Mesothelial cell of epicardium (in vitro differentiated cells): ENCODE measurements around the gene ZNF33B. TPM values are rescaled to one million over a fixed set of nuclear protein-coding genes. Genes with fewer than 3 reads are reported as not detected.
A peak's percentile ranks its signal among the peaks of the same experiment; 100 is the strongest.
"Not testable (repeated sequence)": the region's sequence is repeated elsewhere in the genome, so short reads cannot be mapped to it uniquely, and the experiment has no call there.

Experiments used
- DNase-seq, 2 experiments: peaks; one replicate each; pipeline ENCODE4 v3.0.0; 2021; ENCODE audit warnings: low spot score in 2 of 2; ENCODE audit not compliant: unreplicated experiment in 2 of 2
- H3K27ac Mint-ChIP-seq: 2 replicates; pipeline ENCODE4 v1.8.0; 2021; ENCODE audit warnings: mixed read lengths
- H3K27me3 Mint-ChIP-seq: 2 replicates; pipeline ENCODE4 v1.8.0; 2021; ENCODE audit warnings: low read depth, mixed read lengths
- H3K36me3 Mint-ChIP-seq: 2 replicates; pipeline ENCODE4 v1.8.0; 2021; ENCODE audit warnings: mixed read lengths
- H3K4me1 Mint-ChIP-seq: 2 replicates; pipeline ENCODE4 v1.8.0; 2021; ENCODE audit warnings: mixed read lengths
- H3K4me3 Mint-ChIP-seq: 2 replicates; pipeline ENCODE4 v1.8.0; 2021; ENCODE audit warnings: mild to moderate bottlenecking, moderate library complexity, mixed read lengths
- H3K9me3 Mint-ChIP-seq: 2 replicates; pipeline ENCODE4 v1.8.0; 2021; ENCODE audit warnings: mixed read lengths
- CTCF ChIP-seq: fragments of 200-600 bp; sonication (generic); IDR thresholded peaks from one replicate; pipeline ENCODE4 v1.5.0; 2021; ENCODE audit warnings: antibody characterized with exemption; ENCODE audit not compliant: unreplicated experiment
- total RNA-seq: library from RNA; stranded (reverse); gene quantifications from 3 replicates; pipeline ENCODE4 v1.2.1, GENCODE V29; 2021

ZNF33B gene
- total RNA-seq = 34.7 to 42.0 TPM (median 35.1 TPM) in 3 replicates

- peak; percentile 81 to 93 for DNase-seq
- no peak for TF ChIP-seq CTCF
- peak within 1 kb of the TSS; percentile 99 for H3K27ac Mint-ChIP-seq
- peaks cover 9% of the 10 kb centered on the region for H3K36me3 Mint-ChIP-seq
- no peaks in the 10 kb centered on the region for H3K9me3 Mint-ChIP-seq
- no peaks in the 10 kb centered on the region for H3K27me3 Mint-ChIP-seq
- peak within 1 kb of the TSS; percentile 96 for H3K4me3 Mint-ChIP-seq
- peaks cover 25% of the 10 kb centered on the region for H3K4me1 Mint-ChIP-seq
Measured at GRCh38 chr10:42638055-42638820, at the start of gene ZNF33B. Gene ZNF33B (minus strand): TSS chr10:42638570. CDS start chr10:42636928, 1,642 bp downstream.

GRCh38 chr10:42684517-42684916 lies 46.1 kb upstream of the ZNF33B start:
- DNase-seq = no peak
- no peaks in the 10 kb centered on the region for H3K27me3 Mint-ChIP-seq
- TF ChIP-seq CTCF = no peak
- no peak overlapping the region for H3K27ac Mint-ChIP-seq
- H3K36me3 Mint-ChIP-seq = no peaks in the 10 kb centered on the region
- no peak overlapping the region for H3K4me3 Mint-ChIP-seq
- H3K9me3 Mint-ChIP-seq = peaks cover 53% of the 10 kb centered on the region
- no peaks in the 10 kb centered on the region for H3K4me1 Mint-ChIP-seq

- Mint-ChIP-seq H3K9me3 (peaks cover 46% of the 10 kb centered on the region), H3K27me3 (no peaks in the 10 kb centered on the region), H3K36me3 (no peaks in the 10 kb centered on the region), H3K4me3 (no peak overlapping the region), H3K4me1 (no peaks in the 10 kb centered on the region), H3K27ac (no peak overlapping the region)
- DNase-seq = no peak
- TF ChIP-seq CTCF = no peak
Measured at GRCh38 chr10:42680267-42680666, 41.9 kb upstream of the ZNF33B start.

GRCh38 chr10:42665181-42665979 lies 27.0 kb upstream of the ZNF33B start:
- H3K4me1 Mint-ChIP-seq, DNase-seq, H3K4me3 Mint-ChIP-seq, H3K36me3 Mint-ChIP-seq, H3K27ac Mint-ChIP-seq, H3K27me3 Mint-ChIP-seq: not testable (repeated sequence)
- H3K9me3 Mint-ChIP-seq = peaks cover 54% of the 10 kb centered on the region

GRCh38 chr10:42654419-42654818 lies 16.0 kb upstream of the ZNF33B start:
- peaks cover 72% of the 10 kb centered on the region for H3K9me3 Mint-ChIP-seq
- H3K4me1 Mint-ChIP-seq = no peaks in the 10 kb centered on the region
- H3K27ac Mint-ChIP-seq = no peak overlapping the region
- no peak for DNase-seq
- H3K36me3 Mint-ChIP-seq = no peaks in the 10 kb centered on the region
- no peak overlapping the region for H3K4me3 Mint-ChIP-seq
- no peak for TF ChIP-seq CTCF
- H3K27me3 Mint-ChIP-seq = no peaks in the 10 kb centered on the region

- no peak for DNase-seq
- Mint-ChIP-seq H3K36me3 (no peaks in the 10 kb centered on the region), H3K4me3 (no peak overlapping the region), H3K27me3 (no peaks in the 10 kb centered on the region), H3K4me1 (no peaks in the 10 kb centered on the region), H3K27ac (no peak overlapping the region), H3K9me3 (peaks cover 69% of the 10 kb centered on the region)
- TF ChIP-seq CTCF = no peak
Measured at GRCh38 chr10:42652858-42653257, 14.5 kb upstream of the ZNF33B start.
